GM12874 (cell line): Measurements from ENCODE around the gene GCLC.

Source experiments
- TF ChIP-seq, protein P1 (sequence below): IDR thresholded peaks from 2 replicates; pipeline ENCODE4 v1.5.1; 2011; ENCODE audit warnings: low read depth, mild to moderate bottlenecking, control low read depth, low read length, moderate library complexity; ENCODE audit not compliant: insufficient read depth

The GCLC gene

DNA sequence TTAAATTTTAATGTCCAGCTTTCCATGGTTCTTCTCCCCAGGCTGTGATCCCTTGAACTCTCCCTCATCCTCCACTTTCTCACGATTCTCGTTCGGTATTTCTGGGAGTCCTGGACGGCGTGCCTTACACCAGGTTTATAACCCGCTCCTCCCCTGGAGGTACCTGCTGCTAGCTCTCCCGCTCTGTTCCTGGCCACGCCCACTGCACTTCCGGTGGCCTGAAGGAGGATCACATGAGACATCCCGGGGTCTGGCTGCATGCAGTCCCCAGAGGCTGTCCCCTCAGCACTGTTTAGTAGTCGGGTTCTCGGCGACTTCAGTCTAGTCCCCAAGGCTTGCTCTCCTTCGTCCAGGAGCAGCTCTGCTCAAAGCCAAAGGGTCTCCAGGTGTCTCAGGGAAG is 28.4 kb upstream of the GCLC start:
- TF ChIP-seq, protein P1, sequence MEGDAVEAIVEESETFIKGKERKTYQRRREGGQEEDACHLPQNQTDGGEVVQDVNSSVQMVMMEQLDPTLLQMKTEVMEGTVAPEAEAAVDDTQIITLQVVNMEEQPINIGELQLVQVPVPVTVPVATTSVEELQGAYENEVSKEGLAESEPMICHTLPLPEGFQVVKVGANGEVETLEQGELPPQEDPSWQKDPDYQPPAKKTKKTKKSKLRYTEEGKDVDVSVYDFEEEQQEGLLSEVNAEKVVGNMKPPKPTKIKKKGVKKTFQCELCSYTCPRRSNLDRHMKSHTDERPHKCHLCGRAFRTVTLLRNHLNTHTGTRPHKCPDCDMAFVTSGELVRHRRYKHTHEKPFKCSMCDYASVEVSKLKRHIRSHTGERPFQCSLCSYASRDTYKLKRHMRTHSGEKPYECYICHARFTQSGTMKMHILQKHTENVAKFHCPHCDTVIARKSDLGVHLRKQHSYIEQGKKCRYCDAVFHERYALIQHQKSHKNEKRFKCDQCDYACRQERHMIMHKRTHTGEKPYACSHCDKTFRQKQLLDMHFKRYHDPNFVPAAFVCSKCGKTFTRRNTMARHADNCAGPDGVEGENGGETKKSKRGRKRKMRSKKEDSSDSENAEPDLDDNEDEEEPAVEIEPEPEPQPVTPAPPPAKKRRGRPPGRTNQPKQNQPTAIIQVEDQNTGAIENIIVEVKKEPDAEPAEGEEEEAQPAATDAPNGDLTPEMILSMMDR: no peak

DNA sequence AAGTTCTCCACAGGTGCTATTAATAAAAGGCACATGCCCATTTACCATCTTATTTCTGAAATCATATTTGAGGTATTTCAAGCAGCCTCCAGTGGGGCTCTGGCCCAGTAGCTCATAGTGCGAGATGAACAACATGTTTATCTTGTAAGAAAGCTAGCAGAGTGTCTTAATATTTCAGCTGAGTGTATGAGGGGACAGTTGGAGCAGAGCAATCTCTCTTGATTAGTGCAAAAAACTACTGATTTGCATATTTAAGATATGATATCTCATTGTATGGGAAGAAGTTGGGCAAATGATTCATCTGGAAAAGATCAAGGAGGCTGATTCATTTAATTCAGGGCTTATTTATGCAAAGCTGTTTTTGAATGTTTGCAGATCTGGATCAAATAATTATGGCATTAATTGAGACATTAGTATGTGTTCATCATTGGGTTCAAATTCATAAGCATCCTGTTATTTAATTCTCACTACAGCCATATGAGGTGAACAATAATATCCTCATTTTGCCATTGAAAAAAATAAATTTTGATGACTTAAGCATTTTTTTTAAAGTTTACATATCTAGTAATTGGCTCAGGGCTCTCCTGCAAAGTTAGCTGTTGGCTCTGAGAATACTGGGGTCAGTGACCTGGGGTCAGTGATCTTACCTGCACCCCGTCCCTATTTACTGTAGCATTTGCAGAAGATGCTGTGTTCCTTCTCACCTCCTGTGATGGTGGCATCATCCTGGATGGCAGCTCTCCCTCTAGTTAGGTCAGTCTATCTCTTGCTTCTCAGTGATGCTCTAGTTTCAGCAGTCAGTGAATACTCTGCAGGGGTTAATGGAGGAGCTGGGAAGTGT is 24.1 kb upstream of the GCLC start:
- TF ChIP-seq, protein P1: no peak

DNA sequence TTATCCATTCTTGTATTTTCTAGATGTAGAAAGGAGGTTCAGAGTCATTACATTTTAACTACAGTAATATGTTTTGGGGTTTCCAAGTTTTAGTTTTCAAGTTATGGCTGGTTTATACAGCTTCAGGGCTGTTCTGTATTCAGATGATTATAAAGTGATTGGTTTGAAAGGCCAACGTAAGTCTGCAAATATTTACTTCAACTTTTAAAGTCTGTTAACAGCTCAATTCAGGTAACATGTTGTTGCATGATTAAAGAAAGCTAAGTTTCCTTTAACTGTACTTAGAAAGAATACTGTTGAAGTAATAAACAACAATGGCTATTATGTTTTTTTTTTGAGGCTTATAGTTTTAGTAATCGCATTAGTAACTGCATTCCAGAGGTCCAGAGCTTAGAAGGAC is 22.8 kb upstream of the GCLC start:
- TF ChIP-seq, protein P1: no peak

DNA sequence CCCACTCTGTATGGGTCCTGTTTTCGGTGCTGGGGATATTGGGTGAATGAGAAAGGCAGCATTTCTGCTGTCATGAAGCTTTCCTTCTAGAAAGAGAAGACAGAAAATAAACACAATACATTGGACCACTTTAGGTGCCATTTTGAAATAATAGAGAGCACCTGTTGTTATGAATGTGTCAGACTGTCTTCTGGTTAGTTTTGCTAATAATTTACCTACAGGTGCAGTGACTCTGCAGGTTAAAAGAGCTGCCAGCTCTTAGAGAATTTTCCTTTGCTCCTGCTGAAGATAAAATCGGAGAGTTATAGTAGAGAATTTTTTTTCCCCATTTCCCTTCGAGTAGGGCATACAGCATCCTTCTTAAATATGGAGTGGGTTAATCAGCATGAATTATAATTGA is 21.9 kb upstream of the GCLC start:
- TF ChIP-seq, protein P1: no peak

DNA sequence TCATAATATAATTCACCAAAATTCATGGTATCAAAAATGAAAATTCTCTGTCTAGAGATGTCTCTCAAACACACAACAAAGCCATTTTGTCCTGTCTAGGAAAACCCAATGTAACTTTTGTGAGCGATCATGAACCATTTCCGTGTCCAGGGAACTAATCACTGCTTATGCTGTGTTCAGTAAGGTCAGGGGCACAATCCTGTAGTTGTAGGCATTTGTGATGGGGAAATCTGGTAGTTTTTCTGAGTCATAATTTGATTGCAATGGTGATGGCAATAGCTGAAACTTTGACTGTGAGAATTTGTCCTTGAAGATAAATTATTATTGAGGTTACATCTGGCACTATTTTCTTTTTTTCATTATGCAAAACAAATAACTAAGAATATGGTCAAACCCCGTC is 21.0 kb upstream of the GCLC start:
- TF ChIP-seq, protein P1: no peak

DNA sequence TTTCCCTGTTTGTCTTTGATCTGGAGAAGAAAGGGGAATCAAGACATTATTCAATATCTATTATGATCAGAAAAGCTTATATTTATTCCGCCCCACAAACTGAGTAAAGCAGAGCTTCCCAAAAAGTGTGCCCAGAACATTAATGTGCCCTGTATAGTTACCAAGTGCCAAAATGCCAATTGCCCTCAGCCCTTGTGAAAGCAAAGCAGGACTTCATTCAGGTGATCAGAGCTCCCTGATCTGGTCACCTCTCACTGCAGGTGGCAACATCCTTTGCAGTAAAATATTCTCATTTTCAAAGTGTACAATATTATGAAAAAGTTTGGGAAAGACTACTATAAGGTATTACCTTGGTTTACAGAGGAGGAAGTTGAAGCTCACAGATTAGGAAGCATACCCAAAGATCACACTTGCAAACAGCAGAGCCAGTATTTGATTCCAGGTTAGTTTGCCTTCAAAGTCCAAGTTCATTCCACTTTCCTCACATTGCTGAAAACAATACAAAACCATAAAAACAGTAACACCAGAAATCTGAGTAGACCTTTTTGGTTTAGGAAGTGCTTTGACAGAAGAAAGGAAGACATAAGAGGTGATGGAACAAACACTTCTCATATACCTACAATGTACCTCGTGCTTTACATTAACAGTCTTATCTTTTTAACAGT is 19.6 kb upstream of the GCLC start:
- TF ChIP-seq, protein P1: no peak

DNA sequence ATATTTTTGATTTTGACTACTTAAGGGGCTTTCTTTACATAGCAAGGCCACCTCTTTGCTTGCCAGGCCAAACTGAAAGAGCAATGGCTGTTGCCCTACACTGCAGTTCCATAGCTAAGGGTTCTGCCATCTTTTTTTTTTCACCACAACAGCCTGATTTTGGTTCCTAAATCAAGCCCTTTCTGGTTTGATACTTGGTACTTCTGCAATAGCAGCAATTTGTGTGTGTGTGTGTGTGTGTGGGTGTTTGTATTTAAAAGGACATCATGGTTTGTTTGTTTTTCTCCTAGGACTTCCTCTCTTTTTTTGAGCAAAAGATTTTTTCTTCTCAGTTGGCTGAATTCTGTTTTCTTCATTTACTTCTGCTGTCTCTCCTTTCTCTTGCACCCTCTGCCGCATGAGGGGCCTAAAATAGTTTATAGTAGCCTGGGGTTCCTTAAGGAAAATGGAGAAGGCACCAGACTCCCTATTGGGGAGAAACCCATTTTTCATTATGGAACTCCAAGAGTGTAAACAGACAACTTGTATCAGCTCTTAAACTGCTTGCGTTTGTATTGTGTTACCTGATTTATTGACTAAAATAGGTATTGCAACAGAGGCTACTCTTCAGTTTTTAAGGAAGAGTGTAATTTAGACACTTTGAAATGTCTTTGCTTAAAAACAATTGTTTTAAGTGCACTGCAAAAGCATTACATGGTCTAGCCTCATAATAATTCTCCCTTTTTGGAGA is 12.2 kb upstream of the GCLC start:
- TF ChIP-seq, protein P1: no peak
